Measurements from ENCODE around the gene ZC3H7B. TPM values are rescaled to one million over a fixed set of nuclear protein-coding genes. Genes with fewer than 3 reads are reported as not detected.

Gene ZC3H7B
- total RNA-seq, 2 donors from 2014 or later = 28.3 to 48.6 TPM

GRCh38 chr22:41407433-41407832 is 106.1 kb downstream of the ZC3H7B start:
- H3K36me3 Mint-ChIP-seq (ENCODE audit: low read depth) = no peaks in the 10 kb centered on the region
- H3K27ac Mint-ChIP-seq = peak overlapping the region; percentile 70
- no peak overlapping the region for H3K4me3 Mint-ChIP-seq
- no peak for ATAC-seq (replicated peaks)
- H3K27me3 Mint-ChIP-seq = no peaks in the 10 kb centered on the region
- peaks cover 10% of the 10 kb centered on the region for H3K4me1 Mint-ChIP-seq
- no peaks in the 10 kb centered on the region for H3K9me3 Mint-ChIP-seq

- peaks cover 8% of the 10 kb centered on the region for H3K4me1 Mint-ChIP-seq
- no peak for ATAC-seq (replicated peaks)
- H3K27ac Mint-ChIP-seq = no peak overlapping the region
- H3K4me3 Mint-ChIP-seq = no peak overlapping the region
- no peaks in the 10 kb centered on the region for H3K9me3 Mint-ChIP-seq
- H3K36me3 Mint-ChIP-seq (ENCODE audit: low read depth) = no peaks in the 10 kb centered on the region
- no peaks in the 10 kb centered on the region for H3K27me3 Mint-ChIP-seq
Observed at GRCh38 chr22:41408665-41409064, 107.3 kb downstream of the ZC3H7B start.

Other genes with a start within 250 kb of the ZC3H7B start
- 10 to 100 TPM; 58.6 to 77.2 TPM for gene EP300, start 208.9 kb upstream of the ZC3H7B start, total RNA-seq
- 10 to 100 TPM; 23.0 to 37.3 TPM for gene L3MBTL2, start 96.2 kb upstream of the ZC3H7B start, total RNA-seq
- under 1 TPM; 0.41 to 0.50 TPM for gene CHADL, start 60.6 kb upstream of the ZC3H7B start, total RNA-seq
- 100 to 1,000 TPM in 1 of 2 donors, 10 to 100 TPM in 1; 81.6 to 166 TPM for gene RANGAP1, start 15.3 kb upstream of the ZC3H7B start, total RNA-seq
- gene TEF, start 80.4 kb downstream of the ZC3H7B start, total RNA-seq = 1 to 10 TPM; 2.4 to 4.0 TPM
- gene TOB2, start 145.3 kb downstream of the ZC3H7B start, total RNA-seq = 10 to 100 TPM; 38.5 to 40.8 TPM
- 10 to 100 TPM; 34.3 to 92.0 TPM for gene PHF5A, start 167.2 kb downstream of the ZC3H7B start, total RNA-seq
- 100 to 1,000 TPM in 1 of 2 donors, 10 to 100 TPM in 1; 67.8 to 106 TPM for gene ACO2, start 167.6 kb downstream of the ZC3H7B start, total RNA-seq
- 10 to 100 TPM; 19.5 to 58.2 TPM for gene POLR3H, start 242.9 kb downstream of the ZC3H7B start, total RNA-seq